ENCODE data around the gene SFTPA1. TPM values are rescaled to one million over a fixed set of nuclear protein-coding genes. Genes with fewer than 3 reads are reported as not detected.
"Not testable (repeated sequence)": the region's sequence is repeated elsewhere in the genome, so short reads cannot be mapped to it uniquely, and the experiment has no call there.

The SFTPA1 gene
- total and polyA plus RNA-seq, 2 of the 13 experiments (the other 11 are each of a cell fraction or from before 2014, with no cell fraction given), result not detected

DNA sequence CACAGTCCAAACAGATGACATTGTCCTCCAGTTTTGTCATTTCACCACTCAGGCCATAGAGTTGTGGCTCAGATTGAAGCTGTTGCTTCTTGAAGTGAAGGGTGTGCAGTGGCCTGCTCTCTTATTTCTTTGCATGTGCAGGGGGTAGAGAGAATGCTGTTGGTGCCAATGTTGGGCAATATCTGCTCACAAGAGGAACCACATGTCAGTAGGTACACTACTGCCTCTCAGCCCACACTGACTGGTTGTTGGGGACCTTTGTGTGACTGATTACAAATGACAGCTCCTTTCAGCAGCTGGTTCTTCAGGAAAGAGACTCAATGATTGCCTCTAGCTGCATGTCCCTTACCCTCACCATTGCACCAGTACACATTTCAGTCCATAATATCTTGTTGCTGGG lies 21.9 kb upstream of the SFTPA1 start:
- Histone ChIP-seq H3K27me3 (ENCODE audit: control insufficient read depth in 1 of 2, insufficient read depth in 2 of 2, low read length in 2 of 2) (peaks cover 1 to 7% of the 10 kb centered on the region in 2 experiments; a peak in 3 of 5 replicates), H3K36me3 (replicated peaks in 1 of 2; ENCODE audit: control insufficient read depth in 1 of 2, insufficient read depth in 2 of 2, low read length in 2 of 2) (no peaks in the 10 kb centered on the region), H2AFZ (ENCODE audit: low read length) (no peak overlapping the region), H3K4me2 (ENCODE audit: low read depth, low read length) (no peak overlapping the region), H3K9me3 (ENCODE audit: low read length) (no peaks in the 10 kb centered on the region), H3K4me3 (replicated peaks in 1 of 3; ENCODE audit: insufficient read depth in 1 of 3, low read depth in 2 of 3, low read length in 3 of 3) (no peak overlapping the region), H4K20me1 (ENCODE audit: insufficient read depth, low read length) (no peaks in the 10 kb centered on the region), H3K27ac (ENCODE audit: extremely low read length, insufficient read depth, low read length) (no peak overlapping the region), H3K4me1 (ENCODE audit: insufficient read depth, low read length) (no peaks in the 10 kb centered on the region), H3K79me2 (ENCODE audit: insufficient read depth, low read length) (no peaks in the 10 kb centered on the region), H3K9ac (ENCODE audit: insufficient read depth, low read depth, low read length) (no peak overlapping the region)
- intact Hi-C loops (cut with micrococcal nuclease; ENCODE audit: unreplicated experiment), result no loop called here
- ChIA-PET POLR2A (no interaction called here), CTCF (ENCODE audit: low intra/inter-chr PET ratio, low total read pairs) (no interaction called here)
- no peak for FAIRE-seq
- in situ Hi-C loops (cut with HindIII; ENCODE audit: extremely low pct_ligation_motif_present, low pct_unique_long_range_greater_than_20kb), result no loop called here
- ATAC-seq, result no peak
- BruUV-seq (replicated peaks), result no TSS peak
- TF ChIP-seq ZNF30 (CRISPR knock-in tag; IDR thresholded peaks at IDR 0.05), result no peak
- no peak for DNase-seq (ENCODE audit: low spot score)

DNA sequence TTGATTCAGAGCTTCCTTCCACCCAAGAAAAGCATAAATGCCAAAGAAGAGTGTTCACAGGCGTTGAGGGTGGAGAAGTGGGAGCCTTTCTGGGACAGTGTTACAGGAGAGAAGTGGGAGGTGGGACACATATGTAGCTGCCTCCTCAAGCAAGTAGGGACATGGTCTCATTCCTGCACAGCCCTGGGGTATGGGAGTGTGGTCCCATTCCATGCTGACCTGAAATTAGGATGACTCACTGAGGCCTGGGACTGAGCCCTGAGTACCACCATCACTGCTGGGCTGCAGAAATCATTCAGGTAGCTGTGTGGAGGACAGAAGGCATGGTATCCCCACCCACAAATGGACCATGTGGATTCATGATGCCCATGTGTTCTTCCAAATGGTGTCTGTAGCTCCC lies 17.4 kb upstream of the SFTPA1 start:
- ChIA-PET CTCF (ENCODE audit: low intra/inter-chr PET ratio, low total read pairs) (no interaction called here), POLR2A (no interaction called here)
- FAIRE-seq, result no peak
- no peak for DNase-seq (ENCODE audit: low spot score)
- Histone ChIP-seq H3K27me3 (ENCODE audit: control insufficient read depth in 1 of 2, insufficient read depth in 2 of 2, low read length in 2 of 2) (peaks cover 0 to 17% of the 10 kb centered on the region in 2 experiments; a peak in 1 of 5 replicates), H3K4me1 (ENCODE audit: insufficient read depth, low read length) (no peaks in the 10 kb centered on the region), H3K4me2 (ENCODE audit: low read depth, low read length) (no peak overlapping the region), H3K27ac (ENCODE audit: extremely low read length, insufficient read depth, low read length) (no peak overlapping the region), H3K9me3 (ENCODE audit: low read length) (no peaks in the 10 kb centered on the region), H3K9ac (ENCODE audit: insufficient read depth, low read depth, low read length) (no peak overlapping the region), H3K4me3 (replicated peaks in 1 of 3; ENCODE audit: insufficient read depth in 1 of 3, low read depth in 2 of 3, low read length in 3 of 3) (no peak overlapping the region), H4K20me1 (ENCODE audit: insufficient read depth, low read length) (no peaks in the 10 kb centered on the region), H2AFZ (ENCODE audit: low read length) (no peak overlapping the region), H3K79me2 (ENCODE audit: insufficient read depth, low read length) (no peaks in the 10 kb centered on the region), H3K36me3 (replicated peaks in 1 of 2; ENCODE audit: control insufficient read depth in 1 of 2, insufficient read depth in 2 of 2, low read length in 2 of 2) (no peaks in the 10 kb centered on the region)
- WGBS (ENCODE audit: low lambda C conversion rate), result 0% methylated on average over 1 of the region's 1 CpG
- no peak for ATAC-seq
- intact Hi-C loops (cut with micrococcal nuclease; ENCODE audit: unreplicated experiment) (no loop called here), in situ Hi-C loops (cut with HindIII; ENCODE audit: extremely low pct_ligation_motif_present, low pct_unique_long_range_greater_than_20kb) (no loop called here)
- TF ChIP-seq ZNF839 (CRISPR knock-in tag; IDR thresholded peaks at IDR 0.05; ENCODE audit: borderline replicate concordance), result no peak
- TF ChIP-seq, protein P1, sequence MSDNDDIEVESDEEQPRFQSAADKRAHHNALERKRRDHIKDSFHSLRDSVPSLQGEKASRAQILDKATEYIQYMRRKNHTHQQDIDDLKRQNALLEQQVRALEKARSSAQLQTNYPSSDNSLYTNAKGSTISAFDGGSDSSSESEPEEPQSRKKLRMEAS (IDR thresholded peaks at IDR 0.05), result no peak
- TF ChIP-seq GTF2F1 (IDR thresholded peaks at IDR 0.05; ENCODE audit: low read length), result no peak
- no peak for TF ChIP-seq RARG (CRISPR knock-in tag; IDR thresholded peaks at IDR 0.05; ENCODE audit: low read depth)
- TF ChIP-seq ZC3H13 (CRISPR knock-in tag; IDR thresholded peaks at IDR 0.05), result no peak
- no peak for TF ChIP-seq MAFG (CRISPR knock-in tag; IDR thresholded peaks at IDR 0.05)
- TF ChIP-seq, protein P2, sequence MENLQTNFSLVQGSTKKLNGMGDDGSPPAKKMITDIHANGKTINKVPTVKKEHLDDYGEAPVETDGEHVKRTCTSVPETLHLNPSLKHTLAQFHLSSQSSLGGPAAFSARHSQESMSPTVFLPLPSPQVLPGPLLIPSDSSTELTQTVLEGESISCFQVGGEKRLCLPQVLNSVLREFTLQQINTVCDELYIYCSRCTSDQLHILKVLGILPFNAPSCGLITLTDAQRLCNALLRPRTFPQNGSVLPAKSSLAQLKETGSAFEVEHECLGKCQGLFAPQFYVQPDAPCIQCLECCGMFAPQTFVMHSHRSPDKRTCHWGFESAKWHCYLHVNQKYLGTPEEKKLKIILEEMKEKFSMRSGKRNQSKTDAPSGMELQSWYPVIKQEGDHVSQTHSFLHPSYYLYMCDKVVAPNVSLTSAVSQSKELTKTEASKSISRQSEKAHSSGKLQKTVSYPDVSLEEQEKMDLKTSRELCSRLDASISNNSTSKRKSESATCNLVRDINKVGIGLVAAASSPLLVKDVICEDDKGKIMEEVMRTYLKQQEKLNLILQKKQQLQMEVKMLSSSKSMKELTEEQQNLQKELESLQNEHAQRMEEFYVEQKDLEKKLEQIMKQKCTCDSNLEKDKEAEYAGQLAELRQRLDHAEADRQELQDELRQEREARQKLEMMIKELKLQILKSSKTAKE (CRISPR knock-in tag; IDR thresholded peaks at IDR 0.05; ENCODE audit: borderline replicate concordance), result no peak
- TF ChIP-seq, protein P3, sequence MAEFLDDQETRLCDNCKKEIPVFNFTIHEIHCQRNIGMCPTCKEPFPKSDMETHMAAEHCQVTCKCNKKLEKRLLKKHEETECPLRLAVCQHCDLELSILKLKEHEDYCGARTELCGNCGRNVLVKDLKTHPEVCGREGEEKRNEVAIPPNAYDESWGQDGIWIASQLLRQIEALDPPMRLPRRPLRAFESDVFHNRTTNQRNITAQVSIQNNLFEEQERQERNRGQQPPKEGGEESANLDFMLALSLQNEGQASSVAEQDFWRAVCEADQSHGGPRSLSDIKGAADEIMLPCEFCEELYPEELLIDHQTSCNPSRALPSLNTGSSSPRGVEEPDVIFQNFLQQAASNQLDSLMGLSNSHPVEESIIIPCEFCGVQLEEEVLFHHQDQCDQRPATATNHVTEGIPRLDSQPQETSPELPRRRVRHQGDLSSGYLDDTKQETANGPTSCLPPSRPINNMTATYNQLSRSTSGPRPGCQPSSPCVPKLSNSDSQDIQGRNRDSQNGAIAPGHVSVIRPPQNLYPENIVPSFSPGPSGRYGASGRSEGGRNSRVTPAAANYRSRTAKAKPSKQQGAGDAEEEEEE (CRISPR knock-in tag; IDR thresholded peaks at IDR 0.05; ENCODE audit: borderline replicate concordance), result no peak
- BruUV-seq (replicated peaks), result no TSS peak

DNA sequence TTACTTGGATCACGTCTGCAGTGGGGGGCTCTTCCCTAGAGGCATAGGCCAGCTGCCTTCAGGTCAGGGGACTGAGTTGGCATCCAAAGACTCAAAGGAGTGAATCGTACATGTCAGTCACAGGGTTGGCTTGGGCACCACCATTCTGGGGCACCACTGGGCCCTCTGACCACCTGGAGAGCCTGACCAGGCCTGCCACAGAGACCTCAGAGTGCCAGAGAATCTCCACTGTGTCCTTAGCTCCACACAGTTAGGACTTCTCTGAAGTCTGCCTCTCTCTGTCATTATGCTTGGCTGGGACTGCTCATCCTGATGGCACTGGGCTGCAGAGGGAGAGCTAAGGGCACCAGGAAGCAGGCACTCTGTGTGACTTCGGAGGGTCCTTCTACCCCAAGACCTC lies 16.2 kb upstream of the SFTPA1 start:
- H3K9me3 ChIP-seq (ENCODE audit: low read length); H3K36me3 ChIP-seq (replicated peaks in 1 of 2; ENCODE audit: control insufficient read depth in 1 of 2, insufficient read depth in 2 of 2, low read length in 2 of 2); intact Hi-C loops (cut with micrococcal nuclease; ENCODE audit: unreplicated experiment); H4K20me1 ChIP-seq (ENCODE audit: insufficient read depth, low read length); H3K4me2 ChIP-seq (ENCODE audit: low read depth, low read length); H3K4me3 ChIP-seq (replicated peaks in 1 of 3; ENCODE audit: insufficient read depth in 1 of 3, low read depth in 2 of 3, low read length in 3 of 3); H2AFZ ChIP-seq (ENCODE audit: low read length); H3K79me2 ChIP-seq (ENCODE audit: insufficient read depth, low read length); H3K9ac ChIP-seq (ENCODE audit: insufficient read depth, low read depth, low read length); DNase-seq (ENCODE audit: low spot score); ATAC-seq; H3K4me1 ChIP-seq (ENCODE audit: insufficient read depth, low read length); POLR2A ChIA-PET; BruUV-seq (replicated peaks); CTCF ChIA-PET (ENCODE audit: low intra/inter-chr PET ratio, low total read pairs); H3K27ac ChIP-seq (ENCODE audit: extremely low read length, insufficient read depth, low read length); FAIRE-seq; in situ Hi-C loops (cut with HindIII; ENCODE audit: extremely low pct_ligation_motif_present, low pct_unique_long_range_greater_than_20kb): not testable (repeated sequence)
- H3K27me3 ChIP-seq (ENCODE audit: control insufficient read depth in 1 of 2, insufficient read depth in 2 of 2, low read length in 2 of 2), result 0 out of 5 replicates have a peak, but pooled peaks cover 0 to 11% of the 10 kb centered on the region in 2 experiments
- WGBS (ENCODE audit: low lambda C conversion rate), result 0% methylated on average over 2 of the region's 3 CpGs
